GM12891 (cell line): ENCODE measurements around the gene ARHGAP24.

Experiments
- DNase-seq: peaks from one replicate; pipeline ENCODE4 v3.0.0; 2011; ENCODE audit warnings: low spot score; ENCODE audit not compliant: insufficient read length
- FAIRE-seq: peaks from 2 replicates; lab custom pipeline; 2011; peaks lifted over from hg19 to GRCh38; lab: Jason Lieb, UNC
- PAX5 ChIP-seq: IDR thresholded peaks from 2 replicates; pipeline ENCODE4 v1.6.1; 2011; ENCODE audit warnings: low read length, moderate library complexity, mild to moderate bottlenecking; ENCODE audit not compliant: insufficient read depth, severe bottlenecking
- POLR2A ChIP-seq: IDR thresholded peaks from 2 replicates; pipeline ENCODE4 v1.6.1; 2011; ENCODE audit warnings: low read depth, low read length, control low read depth
- POLR2AphosphoS5 ChIP-seq: IDR thresholded peaks from 2 replicates; pipeline ENCODE4 v1.6.1; 2011; ENCODE audit warnings: low read depth, low read length, control low read depth
- POU2F2 ChIP-seq: IDR thresholded peaks from 2 replicates; pipeline ENCODE4 v1.6.1; 2011; ENCODE audit warnings: low read depth, mild to moderate bottlenecking, control low read depth, low read length, moderate library complexity
- SPI1 ChIP-seq: IDR thresholded peaks from 2 replicates; pipeline ENCODE4 v1.6.1; 2011; ENCODE audit warnings: low read depth, low read length, control low read depth
- TAF1 ChIP-seq: IDR thresholded peaks from 2 replicates; pipeline ENCODE4 v1.6.1; 2011; ENCODE audit warnings: low read depth, low read length, control low read depth

ARHGAP24 gene

DNA sequence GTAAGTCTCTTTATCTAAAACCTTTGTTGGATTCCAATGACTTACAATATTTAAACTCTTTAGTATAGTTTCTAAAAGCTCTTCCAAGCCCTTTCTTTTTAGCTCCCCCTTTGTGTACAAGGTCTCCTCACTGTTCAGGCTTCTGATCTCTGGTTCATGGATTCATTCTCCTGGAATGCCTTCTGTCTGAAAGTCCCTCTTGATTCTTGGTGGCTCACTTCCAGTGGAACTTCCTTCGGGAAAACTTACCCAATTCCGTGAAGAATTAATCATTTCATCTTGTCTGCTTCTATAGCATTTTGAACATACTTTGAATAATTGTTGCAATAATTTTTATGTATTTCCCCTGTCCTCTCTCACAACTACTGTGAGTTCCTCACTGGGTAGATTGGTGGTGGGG lies 3.6 kb downstream of the ARHGAP24 start:
- TF ChIP-seq POLR2AphosphoS5 (no peak), PAX5 (no peak), SPI1 (no peak), POU2F2 (no peak), TAF1 (no peak)
- FAIRE-seq (no peak), DNase-seq (no peak)

DNA sequence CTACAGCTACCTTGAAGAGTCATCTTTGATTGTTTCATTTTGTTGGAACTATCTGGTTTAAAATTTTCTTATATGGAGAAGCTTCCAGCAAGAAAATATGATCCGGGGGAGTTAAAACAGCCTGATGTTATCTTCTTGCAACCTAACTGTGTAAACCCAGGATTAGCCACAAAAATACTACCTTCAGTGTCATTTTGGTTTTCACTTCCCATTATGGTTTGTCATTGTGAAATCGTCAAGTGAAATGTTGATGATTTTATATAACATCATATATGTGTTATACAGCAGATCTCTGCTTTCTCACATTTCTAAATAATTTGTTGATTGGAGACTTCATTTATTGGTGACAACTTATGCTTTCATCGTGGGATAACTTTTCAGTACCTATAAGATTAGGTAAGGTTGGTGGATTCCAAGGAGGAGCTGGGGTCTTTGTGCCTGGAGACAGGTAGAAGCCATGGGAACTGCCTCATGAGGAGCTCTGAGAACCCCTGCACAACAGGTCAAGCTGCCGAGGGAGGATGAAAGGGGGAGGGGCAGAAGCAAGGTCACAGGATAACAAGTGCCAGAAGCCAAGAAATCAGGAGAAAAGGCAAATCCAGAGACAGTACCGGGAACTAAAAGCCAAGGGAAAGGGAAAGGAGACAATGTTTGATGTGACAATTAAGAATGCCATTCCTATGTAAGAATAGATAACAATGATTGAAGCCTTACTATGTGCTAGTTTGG lies 7.2 kb downstream of the ARHGAP24 start:
- no peak for DNase-seq
- FAIRE-seq: no peak
- TF ChIP-seq POLR2AphosphoS5: no peak
- no peak for TF ChIP-seq PAX5
- TF ChIP-seq POU2F2: no peak
- peak; percentile 78 for TF ChIP-seq SPI1

- DNase-seq: no peak
- FAIRE-seq: peak; percentile 51
- no peak for TF ChIP-seq PAX5
- no peak for TF ChIP-seq POU2F2
- no peak for TF ChIP-seq POLR2AphosphoS5
- TF ChIP-seq SPI1: no peak
These were observed 11.6 kb downstream of the ARHGAP24 start for GRCh38 chr4:85486425-85487086.

DNA sequence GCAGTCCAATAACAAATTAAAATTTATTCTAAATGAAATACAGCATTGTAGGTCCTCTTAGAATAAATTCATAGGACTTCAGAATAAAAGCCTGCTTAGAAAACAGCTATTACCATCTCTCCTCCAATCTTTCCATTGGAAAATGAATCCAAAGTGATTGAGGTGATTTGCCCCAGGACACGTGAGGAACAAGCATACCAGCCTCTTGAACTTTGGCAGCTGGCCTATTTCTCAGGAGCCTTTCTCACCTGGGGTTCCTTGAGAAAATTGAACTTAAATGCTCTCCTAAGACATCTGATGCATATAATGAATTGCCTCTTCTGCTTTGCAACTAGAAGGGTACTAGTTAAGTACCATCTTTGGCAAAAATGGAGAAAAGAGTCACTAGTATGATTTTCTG lies 13.5 kb downstream of the ARHGAP24 start:
- TF ChIP-seq PAX5 (no peak), POLR2A (no peak), TAF1 (no peak), SPI1 (no peak)
- FAIRE-seq (no peak), DNase-seq (no peak)

- DNase-seq: no peak
- TF ChIP-seq POU2F2 (no peak), PAX5 (no peak), POLR2A (no peak), POLR2AphosphoS5 (no peak), SPI1 (no peak), TAF1 (no peak)
- FAIRE-seq: no peak
These were observed 14.5 kb downstream of the ARHGAP24 start for GRCh38 chr4:85489273-85489981.

- no peak for FAIRE-seq
- TF ChIP-seq POLR2A: no peak
- no peak for TF ChIP-seq POLR2AphosphoS5
- TF ChIP-seq SPI1: no peak
- no peak for TF ChIP-seq PAX5
- no peak for TF ChIP-seq POU2F2
- TF ChIP-seq TAF1: no peak
- DNase-seq: no peak
These were observed 16.6 kb downstream of the ARHGAP24 start for GRCh38 chr4:85491527-85491926.

- DNase-seq (no peak), FAIRE-seq (no peak)
- TF ChIP-seq SPI1 (no peak), TAF1 (no peak), POLR2AphosphoS5 (no peak), POLR2A (no peak), PAX5 (no peak)
These were observed 17.4 kb downstream of the ARHGAP24 start for GRCh38 chr4:85492336-85492735.

- DNase-seq (no peak), FAIRE-seq (no peak)
- no peak for TF ChIP-seq POU2F2
These were observed 20.7 kb downstream of the ARHGAP24 start for GRCh38 chr4:85495621-85496020.

- no peak for DNase-seq
- FAIRE-seq: no peak
- TF ChIP-seq PAX5 (no peak), TAF1 (no peak), POLR2AphosphoS5 (no peak), SPI1 (no peak), POU2F2 (no peak), POLR2A (no peak)
These were observed 21.3 kb downstream of the ARHGAP24 start for GRCh38 chr4:85496126-85496849.

GRCh38 chr4:85496933-85497332 lies 22.0 kb downstream of the ARHGAP24 start:
- TF ChIP-seq POLR2A: no peak
- no peak for TF ChIP-seq SPI1
- TF ChIP-seq POLR2AphosphoS5: no peak
- TF ChIP-seq TAF1: no peak
- TF ChIP-seq PAX5: no peak
- TF ChIP-seq POU2F2: no peak
- FAIRE-seq (no peak), DNase-seq (no peak)
